ENCODE results near the gene TENM4. TPM values are rescaled to one million over a fixed set of nuclear protein-coding genes. Genes with fewer than 3 reads are reported as not detected.

TENM4 gene
- total RNA-seq, 1 donor: 10.4 TPM

DNA sequence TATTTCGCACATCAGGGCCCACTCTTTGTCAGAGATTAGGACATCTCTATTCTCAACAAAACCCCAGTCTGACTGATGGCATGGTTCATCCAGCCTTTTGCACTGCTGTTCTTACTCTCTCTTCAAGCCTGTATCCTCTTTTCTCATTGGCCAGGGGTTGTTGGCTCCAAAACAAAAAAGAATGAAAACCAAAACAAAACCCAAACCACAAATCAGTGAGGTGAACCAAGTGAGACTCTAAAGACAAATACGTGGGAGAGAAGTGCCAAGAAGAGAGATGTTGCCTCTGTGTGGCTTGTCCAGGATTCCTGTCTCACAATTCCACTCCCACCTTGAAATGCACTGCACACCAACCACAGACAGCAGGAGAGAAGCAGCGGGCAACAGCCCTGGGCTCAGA lies 587.3 kb downstream of the TENM4 start:
- TF ChIP-seq, protein P1, sequence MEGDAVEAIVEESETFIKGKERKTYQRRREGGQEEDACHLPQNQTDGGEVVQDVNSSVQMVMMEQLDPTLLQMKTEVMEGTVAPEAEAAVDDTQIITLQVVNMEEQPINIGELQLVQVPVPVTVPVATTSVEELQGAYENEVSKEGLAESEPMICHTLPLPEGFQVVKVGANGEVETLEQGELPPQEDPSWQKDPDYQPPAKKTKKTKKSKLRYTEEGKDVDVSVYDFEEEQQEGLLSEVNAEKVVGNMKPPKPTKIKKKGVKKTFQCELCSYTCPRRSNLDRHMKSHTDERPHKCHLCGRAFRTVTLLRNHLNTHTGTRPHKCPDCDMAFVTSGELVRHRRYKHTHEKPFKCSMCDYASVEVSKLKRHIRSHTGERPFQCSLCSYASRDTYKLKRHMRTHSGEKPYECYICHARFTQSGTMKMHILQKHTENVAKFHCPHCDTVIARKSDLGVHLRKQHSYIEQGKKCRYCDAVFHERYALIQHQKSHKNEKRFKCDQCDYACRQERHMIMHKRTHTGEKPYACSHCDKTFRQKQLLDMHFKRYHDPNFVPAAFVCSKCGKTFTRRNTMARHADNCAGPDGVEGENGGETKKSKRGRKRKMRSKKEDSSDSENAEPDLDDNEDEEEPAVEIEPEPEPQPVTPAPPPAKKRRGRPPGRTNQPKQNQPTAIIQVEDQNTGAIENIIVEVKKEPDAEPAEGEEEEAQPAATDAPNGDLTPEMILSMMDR (IDR thresholded peaks at IDR 0.05; ENCODE audit: insufficient read depth, low read depth, low read length): no peak
- H3K4me3 ChIP-seq (ENCODE audit: low read depth, low read length): no peak overlapping the region
- no peak for DNase-seq (ENCODE audit: low read depth)

DNA sequence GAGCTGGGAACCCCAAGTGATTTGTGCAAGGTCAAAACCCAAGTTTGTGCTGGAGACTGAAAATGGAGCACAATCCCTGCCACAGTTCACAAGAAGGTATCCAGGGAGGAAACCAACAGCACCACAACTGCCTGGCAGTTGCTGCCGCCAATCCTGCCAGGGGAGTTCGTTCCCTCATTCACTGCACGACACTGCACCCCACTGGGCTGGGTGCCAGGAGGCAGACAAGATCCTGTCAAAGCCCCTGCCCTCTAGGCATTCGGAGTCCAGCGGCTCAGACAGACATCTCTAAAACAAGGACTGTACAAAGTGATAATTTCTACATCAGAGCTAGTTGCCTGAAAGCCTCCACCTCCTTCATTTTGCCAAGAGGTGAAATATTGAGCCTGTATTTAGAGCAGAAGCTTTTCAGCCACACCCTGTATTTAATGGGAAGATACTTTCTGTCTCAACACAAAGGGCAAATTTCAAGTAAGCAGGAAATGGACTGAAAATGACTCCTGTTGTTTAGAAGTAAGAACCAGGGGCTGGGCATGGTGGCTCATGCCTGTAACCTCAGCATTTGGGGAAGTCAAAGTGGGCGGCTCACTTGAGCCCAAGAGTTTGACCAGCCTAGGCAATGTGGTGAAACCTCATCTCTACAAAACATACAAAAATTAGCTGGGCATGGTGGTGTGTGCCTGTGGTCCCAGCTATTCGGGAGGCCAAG lies 588.8 kb downstream of the TENM4 start:
- TF ChIP-seq, protein P1 (IDR thresholded peaks at IDR 0.05; ENCODE audit: insufficient read depth, low read depth, low read length): no peak
- H3K4me3 ChIP-seq (ENCODE audit: low read depth, low read length): no peak overlapping the region
- no peak for DNase-seq (ENCODE audit: low read depth)

DNA sequence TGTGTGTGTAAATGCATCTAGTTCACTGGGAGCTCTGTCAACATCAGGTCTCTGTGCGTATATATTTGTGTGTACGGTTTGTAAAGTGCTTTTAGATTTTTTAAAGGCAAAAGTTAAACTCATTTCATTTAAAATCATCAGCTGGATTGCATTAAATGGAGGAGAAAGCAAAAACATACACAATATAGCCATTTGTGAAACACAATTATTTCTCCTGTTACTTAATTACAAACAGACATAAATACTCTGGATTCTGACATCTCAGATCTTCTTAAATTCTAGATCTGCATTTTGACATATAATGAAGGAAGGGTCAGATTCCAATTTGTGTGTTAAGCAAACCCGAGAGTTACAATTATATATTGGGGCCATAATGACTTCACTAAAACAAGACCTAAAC lies 590.8 kb downstream of the TENM4 start:
- DNase-seq (ENCODE audit: low read depth): no peak
- TF ChIP-seq, protein P1 (IDR thresholded peaks at IDR 0.05; ENCODE audit: insufficient read depth, low read depth, low read length): no peak
- H3K4me3 ChIP-seq (ENCODE audit: low read depth, low read length): no peak overlapping the region

DNA sequence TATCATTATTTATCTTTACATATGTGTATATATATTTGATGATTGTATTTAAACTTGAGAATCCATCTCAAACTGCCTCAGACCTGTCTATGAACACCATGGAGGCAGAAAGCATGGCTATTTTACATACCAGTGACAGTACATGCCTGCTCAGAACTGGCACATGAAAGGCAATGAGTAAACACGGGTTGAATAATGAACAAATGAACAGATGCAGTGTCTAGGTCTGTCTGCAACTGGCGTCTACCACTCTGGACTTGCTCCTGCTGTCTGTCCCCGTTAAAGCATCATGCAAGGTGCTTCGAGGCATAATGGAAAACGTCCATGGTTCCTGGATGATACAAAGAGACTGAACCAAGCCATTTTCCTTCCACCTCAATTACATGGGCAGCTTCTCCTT lies 594.6 kb downstream of the TENM4 start:
- TF ChIP-seq, protein P1 (IDR thresholded peaks at IDR 0.05; ENCODE audit: insufficient read depth, low read depth, low read length): no peak
- DNase-seq (ENCODE audit: low read depth): no peak
- no peak overlapping the region for H3K4me3 ChIP-seq (ENCODE audit: low read depth, low read length)

DNA sequence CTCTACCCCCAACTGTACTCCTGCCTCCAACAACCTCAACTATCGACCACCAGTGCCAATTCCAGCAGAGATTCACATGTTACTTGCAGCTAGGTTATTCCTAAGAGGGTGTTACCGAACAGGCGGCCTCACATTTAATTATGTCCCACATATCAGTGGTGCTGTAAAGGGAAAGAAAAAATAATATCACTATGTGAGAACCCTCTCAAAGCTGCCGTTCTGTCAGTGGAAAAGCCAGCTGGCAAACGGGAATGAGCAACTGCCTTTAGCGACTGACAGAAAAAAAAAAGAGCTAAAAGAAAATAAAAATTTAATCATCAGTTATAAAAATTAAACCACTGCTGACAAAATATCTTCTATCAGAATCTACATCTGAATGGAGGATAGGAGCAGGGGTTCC lies 595.3 kb downstream of the TENM4 start:
- DNase-seq (ENCODE audit: low read depth): no peak
- H3K4me3 ChIP-seq (ENCODE audit: low read depth, low read length): no peak overlapping the region
- TF ChIP-seq, protein P1 (IDR thresholded peaks at IDR 0.05; ENCODE audit: insufficient read depth, low read depth, low read length): no peak

DNA sequence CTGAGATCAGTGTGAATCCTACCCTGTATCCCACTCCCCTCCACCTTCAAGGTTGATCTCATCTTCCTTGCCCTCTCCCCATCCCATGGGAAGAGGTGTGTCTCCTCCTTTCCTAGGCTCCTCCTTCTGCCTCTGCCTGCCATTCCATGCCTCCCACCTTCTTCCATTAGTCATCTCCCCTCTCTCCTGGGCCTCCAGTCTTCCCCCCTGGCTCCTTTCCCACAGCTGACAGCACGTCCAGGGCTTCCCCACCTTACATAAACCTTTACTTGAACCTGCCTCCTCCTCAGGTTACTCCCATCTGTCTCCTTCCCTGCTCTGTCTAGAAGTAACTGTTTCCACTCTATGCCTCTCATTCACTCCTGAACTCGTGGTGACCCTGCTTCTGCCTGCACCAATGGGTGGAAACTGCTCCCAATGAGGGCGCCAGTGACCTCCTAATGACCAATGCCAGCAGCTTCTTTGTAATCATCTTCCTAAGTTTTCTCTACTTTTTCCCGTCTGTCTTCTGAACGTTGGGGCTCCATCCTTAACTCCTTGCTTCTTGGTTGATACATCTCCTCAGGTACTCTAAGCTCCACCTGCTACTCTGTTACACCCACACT lies 599.3 kb downstream of the TENM4 start:
- TF ChIP-seq, protein P1 (IDR thresholded peaks at IDR 0.05; ENCODE audit: insufficient read depth, low read depth, low read length): no peak
- no peak overlapping the region for H3K4me3 ChIP-seq (ENCODE audit: low read depth, low read length)
- DNase-seq (ENCODE audit: low read depth): no peak
